Keratinocyte (primary cell): ENCODE measurements around the gene ADAT2. TPM values are rescaled to one million over a fixed set of nuclear protein-coding genes. Genes with fewer than 3 reads are reported as not detected.
"Not testable (repeated sequence)": the region's sequence is repeated elsewhere in the genome, so short reads cannot be mapped to it uniquely, and the experiment has no call there.

Experiments used
- DNase-seq: peaks from one replicate; pipeline ENCODE4 v3.0.0-alpha.2; 2011; ENCODE audit warnings: low read depth, missing footprints, low spot score
- FAIRE-seq: peaks from 2 replicates; lab custom pipeline; 2011; peaks lifted over from hg19 to GRCh38; lab: Jason Lieb, UNC
- H2AFZ ChIP-seq: 2 replicates; pipeline ENCODE4 v1.6.0; 2012; ENCODE audit warnings: low read length, control low read depth, inconsistent platforms; ENCODE audit not compliant: control insufficient read depth
- H3K27ac ChIP-seq: 2 replicates; pipeline ENCODE4 v1.5.1; 2011; ENCODE audit warnings: low read length; ENCODE audit not compliant: control insufficient read depth, insufficient read depth
- H3K27me3 ChIP-seq: 3 replicates; pipeline ENCODE4 v1.6.0; 2011; ENCODE audit warnings: low read length; ENCODE audit not compliant: control insufficient read depth, insufficient read depth; ENCODE audit errors: extremely low read depth
- H3K36me3 ChIP-seq, 2 experiments: 2 replicates in 1 of 2; 3 replicates in 1 of 2; pipeline ENCODE4 v1.5.1; 2011; ENCODE audit warnings: low read length in 2 of 2, mild to moderate bottlenecking in 1 of 2; ENCODE audit not compliant: control insufficient read depth in 2 of 2, insufficient read depth in 2 of 2; ENCODE audit errors: extremely low read depth in 1 of 2
- H3K4me1 ChIP-seq: 3 replicates; pipeline ENCODE4 v1.5.1; 2011; ENCODE audit warnings: low read length; ENCODE audit not compliant: control insufficient read depth, insufficient read depth; ENCODE audit errors: extremely low read depth
- H3K4me2 ChIP-seq: 3 replicates; pipeline ENCODE4 v1.6.0; 2011; ENCODE audit warnings: low read depth, low read length; ENCODE audit not compliant: control insufficient read depth, insufficient read depth; ENCODE audit errors: extremely low read depth
- H3K4me3 ChIP-seq, 3 experiments: fragments of 200-600 bp in 1 of 3; sonication (generic) in 1 of 3; 2 replicates in 2 of 3; 3 replicates in 1 of 3; pipeline ENCODE4 v1.5.1; 2011 to 2016; ENCODE audit warnings: low read length in 3 of 3, mild to moderate bottlenecking in 3 of 3, control low read depth in 2 of 3, inconsistent platforms in 1 of 3, low read depth in 1 of 3, mixed read lengths in 1 of 3, mixed run types in 1 of 3, moderate library complexity in 1 of 3; ENCODE audit not compliant: control insufficient read depth in 2 of 3, insufficient read depth in 2 of 3; ENCODE audit errors: extremely low read depth in 1 of 3
- H3K79me2 ChIP-seq: 2 replicates; pipeline ENCODE4 v1.6.0; 2012; ENCODE audit warnings: low read length; ENCODE audit not compliant: control insufficient read depth, insufficient read depth
- H3K9ac ChIP-seq: 3 replicates; pipeline ENCODE4 v1.6.0; 2011; ENCODE audit warnings: low read length; ENCODE audit not compliant: control insufficient read depth, insufficient read depth; ENCODE audit errors: extremely low read depth
- H3K9me1 ChIP-seq: 3 replicates; pipeline ENCODE4 v1.6.0; 2011; ENCODE audit warnings: low read length; ENCODE audit not compliant: control insufficient read depth, insufficient read depth; ENCODE audit errors: extremely low read depth
- H3K9me3 ChIP-seq: 2 replicates; pipeline ENCODE4 v1.5.1; 2012; ENCODE audit warnings: low read depth, low read length; ENCODE audit not compliant: control insufficient read depth
- H4K20me1 ChIP-seq: 3 replicates; pipeline ENCODE4 v1.6.0; 2011; ENCODE audit warnings: low read length; ENCODE audit not compliant: control insufficient read depth, insufficient read depth; ENCODE audit errors: extremely low read depth
- CTCF ChIP-seq, 3 experiments: IDR thresholded peaks in 1 of 3; conservative IDR thresholded peaks in 1 of 3; optimal IDR thresholded peaks in 1 of 3; 2 replicates in 2 of 3; 3 replicates in 1 of 3; pipeline versions ENCODE3 to v1.5.1; 2011; ENCODE audit warnings: low read length in 3 of 3, mild to moderate bottlenecking in 3 of 3, moderate library complexity in 2 of 3, control low read depth in 1 of 3, inconsistent platforms in 1 of 3; ENCODE audit not compliant: insufficient read depth in 2 of 3; ENCODE audit errors: extremely low read depth in 1 of 3
- EZH2 ChIP-seq: IDR thresholded peaks from one replicate; pipeline ENCODE4 v1.6.1; 2012; ENCODE audit warnings: inconsistent platforms, mild to moderate bottlenecking, low read length, moderate library complexity
- dilution Hi-C: fragments of 300-500 bp; cut with MboI; formaldehyde crosslinking; loops from one replicate; pipeline ENCODE4 v1.7.0; 2020; ENCODE audit warnings: low sequenced_read_pairs; ENCODE audit not compliant: extremely low pct_ligation_motif_present
- polyA plus RNA-seq, 5 experiments: library from polyadenylated mRNA; depleted of rRNA in 3 of 5; stranded (reverse) in 3 of 5; stranded (forward) in 1 of 5; unstranded in 1 of 5; fragments of >200 nt; gene quantifications; 1 replicate in 1 of 5; 2 replicates in 3 of 5; 3 replicates in 1 of 5; pipeline versions ENCODE4 v1.2.1 to v1.2.3, GENCODE V29; 2011 to 2012; ENCODE audit warnings: missing spikeins in 2 of 5, low read depth in 1 of 5, low replicate concordance in 1 of 5

The ADAT2 gene
- polyA plus RNA-seq, 1 donor (not counting 4 experiments of a cell fraction or from before 2014, with no cell fraction given): 23.1 TPM

DNA sequence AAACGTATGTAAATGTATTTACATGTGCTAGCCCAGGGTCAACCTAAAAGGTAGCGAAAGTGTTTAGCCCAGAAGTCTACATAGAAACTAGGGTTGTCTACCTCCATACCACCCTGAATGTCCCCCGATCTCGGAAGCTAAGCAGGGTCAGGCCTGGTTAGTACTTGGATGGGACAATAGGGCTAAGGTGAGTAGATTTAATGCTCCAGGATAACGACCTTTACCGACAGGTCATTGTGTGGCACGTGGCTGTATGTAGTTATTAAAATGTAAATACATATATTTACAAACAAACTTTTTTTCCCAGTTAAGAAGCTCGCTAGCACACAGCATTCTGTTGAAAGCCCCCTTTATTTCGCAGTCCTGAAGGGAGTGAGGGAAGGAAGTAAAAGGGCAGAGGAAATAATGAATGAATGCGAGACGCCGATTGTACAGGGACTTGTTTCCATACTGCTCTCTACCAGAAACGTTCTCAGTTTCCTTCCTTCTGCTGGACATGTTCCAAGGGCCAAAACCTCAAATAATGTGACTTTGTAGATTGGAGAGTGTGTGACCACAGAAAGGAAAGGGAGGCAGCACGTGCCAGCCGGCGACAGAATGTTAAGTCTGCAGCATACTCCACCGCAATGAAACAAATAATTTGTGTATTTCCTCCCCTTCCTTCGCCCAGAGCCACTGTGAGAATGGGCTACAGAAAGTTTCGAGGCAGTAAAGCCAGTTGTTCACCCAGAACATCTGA is 612 bp downstream of the ADAT2 start:
- FAIRE-seq (peak; percentile 67), DNase-seq (no peak)
- TF ChIP-seq CTCF (optimal IDR thresholded peaks at IDR 0.05 in 1 of 3, IDR thresholded peaks at IDR 0.05 in 1 of 3, conservative IDR thresholded peaks at IDR 0.05 in 1 of 3; ENCODE audit: extremely low read depth in 1 of 3, insufficient read depth in 2 of 3, low read length in 3 of 3): no peak
- no peak for TF ChIP-seq EZH2
- H2AFZ ChIP-seq: peak overlapping the region; percentile 92
- H3K4me1 ChIP-seq: peaks cover 10% of the 10 kb centered on the region
- H3K9me3 ChIP-seq: no peaks in the 10 kb centered on the region
- peak overlapping the region; percentile 89 for H3K27ac ChIP-seq
- no peaks in the 10 kb centered on the region for H4K20me1 ChIP-seq
- no peaks in the 10 kb centered on the region for H3K9me1 ChIP-seq
- H3K4me2 ChIP-seq: peak overlapping the region; percentile 86
- H3K9ac ChIP-seq: peak overlapping the region; percentile 92
- no peaks in the 10 kb centered on the region for H3K27me3 ChIP-seq
- dilution Hi-C loops: no loop called here
- H3K36me3 ChIP-seq: peaks cover 1 to 2% of the 10 kb centered on the region in 2 experiments
- peaks cover 58% of the 10 kb centered on the region for H3K79me2 ChIP-seq
- peak overlapping the region; percentile 81 to 96 (median 88) for H3K4me3 ChIP-seq

DNA sequence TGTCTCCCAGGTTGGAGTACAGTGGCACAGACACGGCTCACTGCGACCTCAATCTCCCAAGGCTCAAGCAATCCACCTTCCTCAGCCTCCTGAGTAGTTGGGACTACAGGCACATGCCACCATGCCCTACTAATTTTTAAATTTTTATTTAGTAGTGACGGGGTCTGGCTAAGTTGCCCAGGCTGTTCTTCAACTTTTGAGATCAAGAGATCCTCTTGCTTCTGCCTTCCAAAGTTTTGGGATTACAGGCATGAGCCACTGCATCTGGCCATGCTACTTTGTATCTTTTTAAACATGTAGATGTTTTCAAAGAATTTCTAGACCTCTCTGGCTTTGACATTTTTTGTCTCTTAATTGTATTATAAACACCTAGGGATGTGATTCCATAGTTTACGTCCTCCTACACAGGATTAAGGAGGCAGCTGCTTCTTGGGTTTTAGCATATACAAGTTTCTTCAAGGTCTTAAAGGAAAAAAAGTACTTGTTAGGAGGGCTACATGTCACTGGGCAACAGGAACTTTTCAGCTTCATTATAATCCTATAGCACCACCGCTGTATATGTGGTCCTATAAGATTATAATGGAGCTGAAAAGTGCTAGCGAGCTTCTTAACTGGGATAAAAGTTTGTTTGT is 1.3 kb downstream of the ADAT2 start:
- Histone ChIP-seq H2AFZ (peak overlapping the region; percentile 92), H3K9me3 (no peaks in the 10 kb centered on the region), H3K27ac (peak overlapping the region; percentile 89), H3K27me3 (no peaks in the 10 kb centered on the region), H3K36me3 (peaks cover 1 to 2% of the 10 kb centered on the region in 2 experiments), H3K79me2 (peaks cover 58% of the 10 kb centered on the region), H4K20me1 (no peaks in the 10 kb centered on the region), H3K9me1 (no peaks in the 10 kb centered on the region), H3K4me2 (peak overlapping the region; percentile 86), H3K4me1 (peaks cover 10% of the 10 kb centered on the region), H3K4me3 (peak overlapping the region; percentile 81 to 96 (median 88)), H3K9ac (peak overlapping the region; percentile 92)
- TF ChIP-seq EZH2: no peak
- TF ChIP-seq CTCF (optimal IDR thresholded peaks at IDR 0.05 in 1 of 3, IDR thresholded peaks at IDR 0.05 in 1 of 3, conservative IDR thresholded peaks at IDR 0.05 in 1 of 3; ENCODE audit: extremely low read depth in 1 of 3, insufficient read depth in 2 of 3, low read length in 3 of 3): no peak
- dilution Hi-C loops: no loop called here
- no peak for FAIRE-seq
- DNase-seq: no peak

DNA sequence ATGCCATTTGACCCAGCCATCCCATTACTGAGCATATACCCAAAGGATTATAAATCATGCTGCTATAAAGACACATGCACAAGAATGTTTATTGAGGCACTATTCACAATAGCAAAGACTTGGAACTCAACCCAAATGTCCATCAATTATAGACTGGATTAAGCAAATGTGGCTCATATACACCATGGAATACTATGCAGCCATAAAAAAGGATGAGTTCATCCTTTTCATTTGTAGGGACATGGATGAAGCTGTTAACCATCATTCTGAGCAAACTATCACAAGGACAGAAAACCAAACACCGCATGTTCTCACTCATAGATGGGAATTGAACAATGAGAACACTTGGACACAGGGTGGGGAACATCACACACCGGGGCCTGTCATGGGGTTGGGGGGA is 2.6 kb downstream of the ADAT2 start:
- FAIRE-seq, H3K27me3 ChIP-seq, dilution Hi-C loops, H3K9me1 ChIP-seq, H3K4me3 ChIP-seq, H4K20me1 ChIP-seq, H3K9ac ChIP-seq, H3K4me2 ChIP-seq, H3K27ac ChIP-seq, H3K36me3 ChIP-seq, DNase-seq, H3K9me3 ChIP-seq, H2AFZ ChIP-seq, H3K4me1 ChIP-seq: not testable (repeated sequence)
- peaks cover 51% of the 10 kb centered on the region for H3K79me2 ChIP-seq
